Measurements from ENCODE around the gene CLDN12. TPM values are rescaled to one million over a fixed set of nuclear protein-coding genes. Genes with fewer than 3 reads are reported as not detected.
A peak's percentile ranks its signal among the peaks of the same experiment; 100 is the strongest.

Gene CLDN12
- total and polyA plus RNA-seq, 2 of the 13 experiments (the other 11 are each of a cell fraction or from before 2014, with no cell fraction given): 44.1 to 114 TPM

GRCh38 chr7:90403174-90404113 is at the start of gene CLDN12 (continued):
- TF ChIP-seq, protein P1, sequence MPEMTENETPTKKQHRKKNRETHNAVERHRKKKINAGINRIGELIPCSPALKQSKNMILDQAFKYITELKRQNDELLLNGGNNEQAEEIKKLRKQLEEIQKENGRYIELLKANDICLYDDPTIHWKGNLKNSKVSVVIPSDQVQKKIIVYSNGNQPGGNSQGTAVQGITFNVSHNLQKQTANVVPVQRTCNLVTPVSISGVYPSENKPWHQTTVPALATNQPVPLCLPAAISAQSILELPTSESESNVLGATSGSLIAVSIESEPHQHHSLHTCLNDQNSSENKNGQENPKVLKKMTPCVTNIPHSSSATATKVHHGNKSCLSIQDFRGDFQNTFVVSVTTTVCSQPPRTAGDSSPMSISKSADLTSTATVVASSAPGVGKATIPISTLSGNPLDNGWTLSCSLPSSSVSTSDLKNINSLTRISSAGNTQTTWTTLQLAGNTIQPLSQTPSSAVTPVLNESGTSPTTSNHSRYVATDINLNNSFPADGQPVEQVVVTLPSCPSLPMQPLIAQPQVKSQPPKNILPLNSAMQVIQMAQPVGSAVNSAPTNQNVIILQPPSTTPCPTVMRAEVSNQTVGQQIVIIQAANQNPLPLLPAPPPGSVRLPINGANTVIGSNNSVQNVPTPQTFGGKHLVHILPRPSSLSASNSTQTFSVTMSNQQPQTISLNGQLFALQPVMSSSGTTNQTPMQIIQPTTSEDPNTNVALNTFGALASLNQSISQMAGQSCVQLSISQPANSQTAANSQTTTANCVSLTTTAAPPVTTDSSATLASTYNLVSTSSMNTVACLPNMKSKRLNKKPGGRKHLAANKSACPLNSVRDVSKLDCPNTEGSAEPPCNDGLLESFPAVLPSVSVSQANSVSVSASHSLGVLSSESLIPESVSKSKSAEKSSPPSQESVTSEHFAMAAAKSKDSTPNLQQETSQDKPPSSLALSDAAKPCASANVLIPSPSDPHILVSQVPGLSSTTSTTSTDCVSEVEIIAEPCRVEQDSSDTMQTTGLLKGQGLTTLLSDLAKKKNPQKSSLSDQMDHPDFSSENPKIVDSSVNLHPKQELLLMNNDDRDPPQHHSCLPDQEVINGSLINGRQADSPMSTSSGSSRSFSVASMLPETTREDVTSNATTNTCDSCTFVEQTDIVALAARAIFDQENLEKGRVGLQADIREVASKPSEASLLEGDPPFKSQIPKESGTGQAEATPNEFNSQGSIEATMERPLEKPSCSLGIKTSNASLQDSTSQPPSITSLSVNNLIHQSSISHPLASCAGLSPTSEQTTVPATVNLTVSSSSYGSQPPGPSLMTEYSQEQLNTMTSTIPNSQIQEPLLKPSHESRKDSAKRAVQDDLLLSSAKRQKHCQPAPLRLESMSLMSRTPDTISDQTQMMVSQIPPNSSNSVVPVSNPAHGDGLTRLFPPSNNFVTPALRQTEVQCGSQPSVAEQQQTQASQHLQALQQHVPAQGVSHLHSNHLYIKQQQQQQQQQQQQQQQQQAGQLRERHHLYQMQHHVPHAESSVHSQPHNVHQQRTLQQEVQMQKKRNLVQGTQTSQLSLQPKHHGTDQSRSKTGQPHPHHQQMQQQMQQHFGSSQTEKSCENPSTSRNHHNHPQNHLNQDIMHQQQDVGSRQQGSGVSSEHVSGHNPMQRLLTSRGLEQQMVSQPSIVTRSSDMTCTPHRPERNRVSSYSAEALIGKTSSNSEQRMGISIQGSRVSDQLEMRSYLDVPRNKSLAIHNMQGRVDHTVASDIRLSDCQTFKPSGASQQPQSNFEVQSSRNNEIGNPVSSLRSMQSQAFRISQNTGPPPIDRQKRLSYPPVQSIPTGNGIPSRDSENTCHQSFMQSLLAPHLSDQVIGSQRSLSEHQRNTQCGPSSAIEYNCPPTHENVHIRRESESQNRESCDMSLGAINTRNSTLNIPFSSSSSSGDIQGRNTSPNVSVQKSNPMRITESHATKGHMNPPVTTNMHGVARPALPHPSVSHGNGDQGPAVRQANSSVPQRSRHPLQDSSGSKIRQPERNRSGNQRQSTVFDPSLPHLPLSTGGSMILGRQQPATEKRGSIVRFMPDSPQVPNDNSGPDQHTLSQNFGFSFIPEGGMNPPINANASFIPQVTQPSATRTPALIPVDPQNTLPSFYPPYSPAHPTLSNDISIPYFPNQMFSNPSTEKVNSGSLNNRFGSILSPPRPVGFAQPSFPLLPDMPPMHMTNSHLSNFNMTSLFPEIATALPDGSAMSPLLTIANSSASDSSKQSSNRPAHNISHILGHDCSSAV (CRISPR knock-in tag; IDR thresholded peaks at IDR 0.05; ENCODE audit: borderline replicate concordance): no peak
- TF ChIP-seq ZNF407 (CRISPR knock-in tag; IDR thresholded peaks at IDR 0.05; ENCODE audit: not compliant biosample characterization) (no peak), GRHL1 (CRISPR knock-in tag; conservative IDR thresholded peaks at IDR 0.05) (no peak), MTA1 (CRISPR knock-in tag; IDR thresholded peaks at IDR 0.05; ENCODE audit: borderline replicate concordance) (peak; percentile 34; the same call in 1 of the 2 replicates), RBAK (CRISPR knock-in tag; IDR thresholded peaks at IDR 0.05) (no peak)

Measured in HepG2 (cell line).